Putamen (tissue), 1 donor: ENCODE measurements around the gene INSM2.

Source experiments
- DNase-seq: peaks from one replicate; pipeline ENCODE4 v3.0.0-alpha.2; 2016; ENCODE audit warnings: low spot score

Gene INSM2

DNA sequence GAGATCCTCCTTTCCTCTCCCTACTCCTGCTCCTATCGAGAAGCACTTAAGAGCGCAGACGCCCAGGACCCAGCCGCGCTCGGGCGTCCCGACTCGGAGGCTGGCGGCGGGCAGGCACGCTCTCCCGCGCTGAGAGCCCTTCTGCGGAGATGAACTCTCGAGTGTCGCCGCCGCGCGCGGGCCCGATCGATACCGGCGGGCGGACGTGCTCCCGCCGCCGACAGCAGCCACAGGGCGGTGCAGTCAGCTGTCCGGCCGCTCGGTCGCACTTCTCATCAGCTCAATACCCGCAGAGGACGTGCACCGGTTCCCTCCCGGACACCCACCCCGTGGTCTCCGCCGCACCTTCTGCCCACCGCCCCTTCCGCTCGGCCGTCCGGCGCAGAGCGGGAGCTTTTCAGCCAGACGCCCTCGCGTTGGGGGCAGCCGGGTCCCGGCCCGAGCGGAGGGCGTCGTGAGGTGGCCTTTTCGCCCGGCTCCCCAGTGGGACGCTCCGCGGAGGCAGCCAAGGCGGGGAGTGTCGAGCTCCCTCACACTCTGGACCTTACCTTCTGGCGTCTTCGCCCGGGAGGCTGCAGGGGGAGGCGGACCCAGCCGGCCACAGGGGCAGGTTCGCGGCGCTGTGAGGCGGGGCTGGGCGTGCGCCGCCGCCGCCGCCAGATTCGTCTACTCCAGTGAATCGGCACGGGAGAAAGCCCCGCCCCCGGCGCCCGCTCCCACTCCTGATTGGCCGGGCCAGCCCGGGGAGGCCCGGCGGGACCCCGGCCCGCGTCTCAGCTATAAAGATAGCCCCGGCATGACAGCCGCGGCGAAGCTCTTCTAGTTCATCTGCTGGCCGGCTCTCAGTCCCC is at the start of gene INSM2:
INSM2 (plus strand) TSS at position 808 of the 851 bp plus-strand sequence. CDS start 89 bp downstream, outside the sequence.
- peak; percentile 67 for DNase-seq

DNA sequence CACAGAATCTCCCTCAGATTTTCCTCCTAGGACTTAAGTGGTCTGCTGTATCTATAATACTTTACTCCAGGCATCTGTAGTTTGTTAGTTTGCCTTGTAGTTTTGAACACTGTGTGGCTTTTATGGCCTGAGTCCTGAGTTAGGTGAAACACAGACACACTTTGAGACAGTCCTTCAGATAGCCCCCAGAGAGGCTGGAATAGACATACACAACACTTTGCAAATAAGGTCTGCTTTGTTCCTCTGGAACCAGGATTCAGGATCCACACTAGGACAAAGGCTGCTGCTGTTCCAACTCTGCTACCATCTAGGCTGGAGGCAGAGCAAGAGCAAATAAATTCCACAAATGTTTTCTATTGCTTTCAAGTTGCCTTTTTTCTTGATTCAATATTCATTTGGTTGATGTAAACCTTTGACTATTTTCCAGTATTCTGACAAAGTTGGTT is 41.4 kb upstream of the INSM2 start:
- no peak for DNase-seq

- no peak for DNase-seq
Measured at GRCh38 chr14:35495278-35495677, 38.7 kb upstream of the INSM2 start.

GRCh38 chr14:35499180-35499579 is 34.8 kb upstream of the INSM2 start:
- no peak for DNase-seq

DNA sequence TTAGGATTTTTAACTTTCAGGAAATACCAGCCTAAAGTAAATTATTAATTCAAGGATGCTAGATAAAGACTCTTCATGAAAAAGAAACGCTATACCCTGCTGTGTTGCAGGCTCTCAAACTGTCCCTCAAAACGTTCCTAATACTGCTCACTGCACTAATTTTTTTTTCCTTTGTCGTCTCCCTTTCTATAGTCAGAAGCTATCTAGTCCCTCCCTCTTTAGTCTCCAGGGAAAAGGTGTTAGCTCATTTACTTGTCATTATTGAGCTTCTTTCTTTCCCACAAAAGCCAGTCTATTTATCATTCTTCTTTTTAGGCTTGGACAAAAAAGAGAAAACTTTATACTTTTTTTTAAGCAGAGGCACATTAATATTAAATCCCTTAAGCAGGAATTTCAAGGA is 30.3 kb upstream of the INSM2 start:
- DNase-seq = no peak

DNA sequence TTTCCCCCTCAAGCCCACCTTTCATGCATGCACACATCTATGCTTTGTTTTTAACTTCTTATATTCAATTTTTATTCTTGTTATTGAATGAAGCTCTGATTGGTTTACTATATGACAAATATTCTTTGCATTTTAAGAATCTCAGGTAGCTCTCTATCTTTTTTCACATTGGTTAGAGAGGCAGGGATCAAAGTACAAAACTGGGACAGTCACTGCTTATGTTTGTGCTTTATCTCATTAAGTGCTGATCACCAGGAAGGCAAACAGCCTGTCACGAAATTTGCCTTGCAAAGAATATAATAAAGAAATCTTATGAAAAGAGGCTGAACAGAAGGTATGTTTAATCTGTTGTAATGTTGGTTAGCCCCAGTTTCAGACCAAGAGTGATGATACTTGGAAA is 29.7 kb upstream of the INSM2 start:
- no peak for DNase-seq

DNA sequence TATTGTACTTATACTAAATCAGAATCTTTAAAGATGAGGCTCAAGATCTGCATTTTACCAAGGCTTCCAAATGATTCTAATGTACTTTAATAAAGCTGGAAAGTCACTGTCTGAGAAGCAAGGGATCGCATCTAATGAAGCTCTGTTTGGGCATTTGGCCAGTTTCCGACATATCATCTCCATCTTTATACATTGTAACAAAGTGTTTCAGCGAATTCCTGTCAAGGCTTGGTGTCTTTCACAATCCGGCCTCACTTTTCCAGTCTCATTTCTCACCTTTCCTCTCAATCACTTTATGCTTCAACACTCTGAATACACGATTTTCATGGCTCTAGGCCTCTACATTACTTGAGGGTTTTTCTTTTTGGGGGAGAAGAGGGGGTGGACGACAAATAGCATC is 27.5 kb upstream of the INSM2 start:
- DNase-seq = no peak

- no peak for DNase-seq
Measured at GRCh38 chr14:35506927-35507326, 27.0 kb upstream of the INSM2 start.

- no peak for DNase-seq
Measured at GRCh38 chr14:35509846-35510245, 24.1 kb upstream of the INSM2 start.

GRCh38 chr14:35512765-35513164 is 21.2 kb upstream of the INSM2 start:
- DNase-seq = no peak

DNA sequence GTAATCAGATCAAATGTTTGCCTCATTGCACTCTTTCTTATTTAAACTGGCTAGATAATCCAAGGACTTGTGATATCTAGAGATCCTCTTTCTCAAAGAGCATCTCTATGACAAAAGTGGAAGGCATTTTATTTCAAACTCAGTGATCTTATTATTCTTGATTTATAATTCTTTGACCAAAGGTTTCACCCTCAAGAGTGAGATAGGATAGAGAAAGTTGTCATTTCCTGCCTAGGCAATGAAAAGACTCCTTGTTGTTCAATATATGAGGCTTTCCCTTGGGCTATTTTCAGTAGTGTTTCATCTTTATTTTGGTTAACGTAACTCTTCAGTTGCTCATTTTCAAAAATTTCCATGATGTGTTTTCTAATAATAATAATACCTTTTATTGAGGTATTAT is 18.0 kb upstream of the INSM2 start:
- no peak for DNase-seq

DNA sequence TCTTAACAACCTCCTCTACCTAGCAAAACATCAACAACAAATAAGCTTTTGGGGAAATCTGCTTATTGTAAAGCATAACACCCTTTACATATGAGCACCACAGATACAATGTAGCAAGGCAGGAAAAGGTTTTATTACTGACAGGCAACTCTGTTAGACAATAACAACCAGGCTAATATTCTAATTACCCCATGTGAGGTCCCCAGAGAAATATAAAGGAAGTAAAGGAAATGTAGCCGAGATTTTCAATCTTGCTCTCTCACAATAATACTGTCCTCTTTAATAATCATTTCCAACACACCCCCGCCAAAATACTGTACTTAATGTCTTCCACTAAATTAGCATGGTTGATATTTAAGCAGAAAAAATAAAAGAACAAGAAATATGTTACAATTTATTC is 14.0 kb upstream of the INSM2 start:
- DNase-seq = no peak

- DNase-seq = no peak
Measured at GRCh38 chr14:35525695-35526094, 8.3 kb upstream of the INSM2 start.

GRCh38 chr14:35526962-35527361 is 7.0 kb upstream of the INSM2 start:
- no peak for DNase-seq

DNA sequence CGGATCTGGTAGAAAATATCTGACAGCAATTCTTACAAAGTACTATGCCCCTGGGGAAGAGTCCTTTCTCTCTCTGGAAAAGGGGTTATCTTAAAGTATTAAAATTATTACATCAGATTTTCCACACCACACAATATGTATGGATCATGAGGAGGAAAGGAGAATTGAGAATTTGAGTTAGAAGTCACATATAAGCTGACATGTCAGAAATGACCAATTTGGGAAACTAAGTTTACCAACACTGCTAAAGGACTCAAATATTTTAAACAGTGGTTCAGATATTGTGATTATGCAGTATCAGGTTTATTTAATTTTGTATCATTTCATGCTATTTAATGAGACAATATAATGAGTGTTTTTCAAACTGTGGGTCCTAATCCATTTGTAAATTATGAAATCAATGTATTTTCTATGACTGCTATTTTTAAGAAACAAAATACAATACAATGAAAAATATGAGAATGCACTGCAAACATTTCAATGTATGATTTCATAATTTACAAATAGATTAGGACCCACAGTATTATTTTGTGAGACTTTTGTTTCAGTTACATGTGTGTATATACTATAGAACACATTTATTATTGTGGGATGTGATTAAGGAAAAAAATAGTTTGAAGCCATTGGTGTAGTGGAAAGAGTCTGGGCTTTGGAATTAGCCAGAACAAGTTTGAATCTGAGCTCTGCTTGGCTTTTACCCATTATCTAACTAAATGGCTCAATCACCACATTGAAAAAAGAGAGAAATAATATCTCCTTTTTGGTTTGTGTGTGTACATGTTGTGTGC is 1.8 kb upstream of the INSM2 start:
- no peak for DNase-seq

- no peak for DNase-seq
Measured at GRCh38 chr14:35532783-35533356, 1.1 kb upstream of the INSM2 start.

DNA sequence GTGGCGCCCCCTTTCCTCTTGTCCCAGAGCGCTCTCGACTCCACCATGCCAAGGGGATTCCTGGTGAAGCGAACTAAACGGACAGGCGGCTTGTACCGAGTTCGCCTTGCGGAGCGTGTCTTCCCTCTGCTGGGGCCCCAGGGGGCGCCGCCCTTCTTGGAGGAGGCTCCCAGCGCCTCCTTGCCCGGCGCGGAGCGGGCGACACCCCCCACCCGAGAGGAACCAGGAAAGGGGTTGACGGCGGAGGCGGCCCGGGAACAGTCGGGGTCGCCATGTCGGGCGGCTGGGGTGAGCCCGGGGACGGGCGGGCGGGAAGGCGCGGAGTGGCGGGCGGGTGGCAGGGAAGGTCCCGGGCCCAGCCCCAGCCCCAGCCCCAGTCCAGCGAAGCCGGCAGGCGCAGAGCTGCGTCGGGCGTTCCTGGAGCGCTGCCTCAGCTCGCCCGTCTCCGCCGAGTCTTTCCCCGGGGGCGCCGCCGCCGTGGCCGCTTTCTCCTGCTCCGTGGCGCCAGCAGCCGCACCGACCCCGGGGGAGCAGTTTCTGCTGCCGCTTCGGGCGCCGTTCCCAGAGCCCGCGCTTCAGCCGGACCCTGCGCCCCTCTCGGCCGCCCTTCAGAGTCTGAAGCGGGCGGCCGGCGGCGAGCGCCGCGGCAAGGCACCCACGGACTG is 376 bp downstream of the INSM2 start:
- DNase-seq = peak; percentile 40

DNA sequence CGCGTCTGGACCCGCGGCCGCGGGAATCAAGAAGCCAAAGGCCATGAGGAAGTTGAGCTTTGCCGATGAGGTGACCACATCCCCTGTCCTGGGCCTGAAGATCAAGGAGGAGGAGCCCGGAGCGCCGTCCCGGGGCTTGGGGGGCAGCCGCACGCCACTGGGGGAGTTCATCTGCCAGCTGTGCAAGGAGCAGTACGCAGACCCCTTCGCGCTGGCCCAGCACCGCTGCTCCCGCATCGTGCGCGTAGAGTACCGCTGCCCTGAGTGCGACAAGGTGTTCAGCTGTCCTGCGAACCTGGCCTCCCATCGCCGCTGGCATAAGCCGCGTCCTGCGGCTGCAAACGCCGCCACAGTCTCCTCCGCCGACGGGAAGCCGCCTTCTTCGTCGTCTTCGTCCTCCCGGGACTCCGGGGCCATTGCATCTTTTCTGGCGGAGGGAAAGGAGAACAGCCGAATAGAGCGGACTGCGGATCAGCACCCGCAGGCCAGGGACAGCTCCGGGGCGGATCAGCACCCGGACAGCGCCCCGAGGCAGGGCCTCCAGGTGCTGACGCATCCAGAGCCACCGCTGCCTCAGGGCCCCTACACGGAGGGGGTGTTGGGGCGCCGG is 1.0 kb downstream of the INSM2 start:
- peak; percentile 18 for DNase-seq

- DNase-seq = no peak
Measured at GRCh38 chr14:35535483-35536112, 1.6 kb downstream of the INSM2 start.

DNA sequence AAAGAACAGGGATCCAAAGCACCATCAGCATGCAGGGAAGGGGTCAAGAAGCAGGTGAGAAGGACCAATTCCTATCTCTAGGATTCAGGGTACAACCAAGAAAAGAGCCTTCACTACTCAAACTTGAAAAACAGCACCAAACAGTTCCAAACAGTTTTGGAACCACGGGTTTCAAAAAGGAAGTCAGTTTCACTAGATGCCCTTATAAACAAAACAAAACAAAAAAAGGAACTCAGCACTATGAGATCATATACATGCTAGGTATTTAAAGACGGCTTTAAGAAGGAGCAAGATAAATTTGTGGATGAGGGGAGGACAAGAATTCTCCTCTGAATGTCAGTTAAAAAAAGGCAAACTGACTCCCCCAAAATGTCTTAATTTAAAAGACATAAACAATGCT is 6.0 kb downstream of the INSM2 start:
- no peak for DNase-seq

GRCh38 chr14:35543006-35543405 is 9.0 kb downstream of the INSM2 start:
- no peak for DNase-seq
